Astrocyte (in vitro differentiated cells and primary cell): ENCODE results near the gene VPS26C. TPM values are rescaled to one million over a fixed set of nuclear protein-coding genes. Genes with fewer than 3 reads are reported as not detected.

ENCODE experiments used
- DNase-seq: peaks from one replicate; pipeline ENCODE4 v3.0.0-alpha.2; 2010; ENCODE audit warnings: low read depth
- FAIRE-seq: peaks from 2 replicates; lab custom pipeline; 2011; peaks lifted over from hg19 to GRCh38; lab: Jason Lieb, UNC
- H2AFZ ChIP-seq: 2 replicates; pipeline ENCODE4 v1.6.0; 2012; ENCODE audit warnings: low read depth, low read length, inconsistent platforms
- H3K27ac ChIP-seq: 2 replicates; pipeline ENCODE4 v1.5.1; 2011; ENCODE audit warnings: low read depth, low read length, inconsistent platforms
- H3K27me3 ChIP-seq: 2 replicates; pipeline ENCODE4 v1.6.0; 2011; ENCODE audit warnings: low read length, inconsistent platforms; ENCODE audit not compliant: insufficient read depth
- H3K36me3 ChIP-seq: 2 replicates; pipeline ENCODE4 v1.5.1; 2011; ENCODE audit warnings: low read length, inconsistent platforms; ENCODE audit not compliant: insufficient read depth
- H3K4me1 ChIP-seq: 2 replicates; pipeline ENCODE4 v1.5.1; 2011; ENCODE audit warnings: low read length, inconsistent platforms; ENCODE audit not compliant: insufficient read depth
- H3K4me2 ChIP-seq: 2 replicates; pipeline ENCODE4 v1.6.0; 2012; ENCODE audit warnings: low read length, inconsistent platforms
- H3K4me3 ChIP-seq: 2 replicates; pipeline ENCODE4 v1.5.1; 2011; ENCODE audit warnings: low read depth, mild to moderate bottlenecking, low read length, inconsistent platforms; ENCODE audit not compliant: insufficient read depth
- H3K79me2 ChIP-seq: 2 replicates; pipeline ENCODE4 v1.6.0; 2012; ENCODE audit warnings: mild to moderate bottlenecking, low read length, inconsistent platforms; ENCODE audit not compliant: insufficient read depth
- H3K9ac ChIP-seq: 2 replicates; pipeline ENCODE4 v1.6.0; 2012; ENCODE audit warnings: mild to moderate bottlenecking, low read length, inconsistent platforms
- H3K9me3 ChIP-seq: 2 replicates; pipeline ENCODE4 v1.5.1; 2012; ENCODE audit warnings: low read depth, mild to moderate bottlenecking, low read length, inconsistent platforms; ENCODE audit not compliant: insufficient read depth
- H4K20me1 ChIP-seq: 2 replicates; pipeline ENCODE4 v1.6.0; 2012; ENCODE audit warnings: low read length, inconsistent platforms; ENCODE audit not compliant: insufficient read depth
- H3K27ac Mint-ChIP-seq: one replicate; pipeline ENCODE4 v1.8.0; 2021; ENCODE audit warnings: mild to moderate bottlenecking, mixed read lengths; ENCODE audit not compliant: unreplicated experiment
- H3K27me3 Mint-ChIP-seq: one replicate; pipeline ENCODE4 v1.8.0; 2021; ENCODE audit warnings: low read depth, mixed read lengths; ENCODE audit not compliant: unreplicated experiment
- H3K36me3 Mint-ChIP-seq: one replicate; pipeline ENCODE4 v1.8.0; 2021; ENCODE audit warnings: low read depth, mixed read lengths; ENCODE audit not compliant: unreplicated experiment
- H3K4me1 Mint-ChIP-seq: one replicate; pipeline ENCODE4 v1.8.0; 2021; ENCODE audit warnings: low read depth, mixed read lengths; ENCODE audit not compliant: unreplicated experiment
- H3K4me3 Mint-ChIP-seq: one replicate; pipeline ENCODE4 v1.8.0; 2021; ENCODE audit warnings: mild to moderate bottlenecking, moderate library complexity, mixed read lengths; ENCODE audit not compliant: unreplicated experiment
- H3K9me3 Mint-ChIP-seq: one replicate; pipeline ENCODE4 v1.8.0; 2021; ENCODE audit warnings: mild to moderate bottlenecking, mixed read lengths; ENCODE audit not compliant: unreplicated experiment
- EZH2 ChIP-seq: IDR thresholded peaks from 2 replicates; pipeline ENCODE4 v1.6.1; 2012; ENCODE audit warnings: mild to moderate bottlenecking, low read length, inconsistent platforms; ENCODE audit not compliant: insufficient read depth
- total RNA-seq: library from RNA; stranded (reverse); gene quantifications from 2 replicates; pipeline ENCODE4 v1.2.1, GENCODE V29; 2021
- TF ChIP-seq, protein P1 (sequence below): IDR thresholded peaks from 2 replicates; pipeline ENCODE4 v1.5.1; 2011; ENCODE audit warnings: low read depth, mild to moderate bottlenecking, inconsistent platforms, low read length, moderate library complexity; ENCODE audit not compliant: insufficient read depth

VPS26C gene
- total RNA-seq, 1 donor from 2014 or later, result 52.9 TPM

DNA sequence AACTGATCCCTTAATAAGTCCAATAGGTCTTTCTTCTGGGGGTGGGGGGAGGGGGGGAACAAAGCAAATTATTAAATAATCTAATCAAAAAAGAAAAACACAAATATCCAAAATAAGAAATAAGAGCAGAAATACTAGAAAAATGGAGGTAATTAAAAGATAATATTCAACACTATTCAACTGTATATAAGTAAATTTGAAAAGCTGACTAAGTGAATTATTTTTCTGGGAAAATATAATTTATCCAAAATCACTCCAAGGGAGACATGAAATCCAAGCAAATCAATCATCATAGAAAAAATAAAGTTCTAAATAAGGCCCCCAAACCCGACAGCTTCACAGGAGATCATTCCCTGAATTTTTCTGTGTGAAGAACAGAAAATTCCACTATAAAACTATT, 18.8 kb downstream of the VPS26C start:
- Mint-ChIP-seq H3K4me3 (no peak overlapping the region), H3K36me3 (peaks cover 9% of the 10 kb centered on the region), H3K27me3 (no peaks in the 10 kb centered on the region), H3K4me1 (peaks cover 21% of the 10 kb centered on the region), H3K27ac (no peak overlapping the region), H3K9me3 (no peaks in the 10 kb centered on the region)
- Histone ChIP-seq H3K4me1 (peaks cover 6% of the 10 kb centered on the region), H3K27me3 (no peaks in the 10 kb centered on the region), H3K79me2 (peaks cover 86% of the 10 kb centered on the region), H3K36me3 (no peaks in the 10 kb centered on the region), H2AFZ (no peak overlapping the region), H3K9ac (no peak overlapping the region), H3K27ac (no peak overlapping the region), H3K4me3 (no peak overlapping the region), H4K20me1 (peaks cover 79% of the 10 kb centered on the region), H3K9me3 (no peaks in the 10 kb centered on the region), H3K4me2 (no peak overlapping the region)
- DNase-seq (no peak), FAIRE-seq (no peak)
- TF ChIP-seq EZH2, result no peak

- Mint-ChIP-seq H3K4me1 (peaks cover 17% of the 10 kb centered on the region), H3K4me3 (no peak overlapping the region), H3K36me3 (peaks cover 12% of the 10 kb centered on the region), H3K27ac (no peak overlapping the region), H3K9me3 (peaks cover 1% of the 10 kb centered on the region), H3K27me3 (no peaks in the 10 kb centered on the region)
- no peak overlapping the region for H2AFZ ChIP-seq
- no peaks in the 10 kb centered on the region for H3K36me3 ChIP-seq
- H3K27ac ChIP-seq, result no peak overlapping the region
- no peaks in the 10 kb centered on the region for H3K9me3 ChIP-seq
- H3K4me3 ChIP-seq, result no peak overlapping the region
- no peak overlapping the region for H3K9ac ChIP-seq
- no peak for FAIRE-seq
- H3K4me2 ChIP-seq, result no peak overlapping the region
- H3K4me1 ChIP-seq, result peaks cover 6% of the 10 kb centered on the region
- peaks cover 81% of the 10 kb centered on the region for H3K79me2 ChIP-seq
- no peak for TF ChIP-seq EZH2
- TF ChIP-seq, protein P1, sequence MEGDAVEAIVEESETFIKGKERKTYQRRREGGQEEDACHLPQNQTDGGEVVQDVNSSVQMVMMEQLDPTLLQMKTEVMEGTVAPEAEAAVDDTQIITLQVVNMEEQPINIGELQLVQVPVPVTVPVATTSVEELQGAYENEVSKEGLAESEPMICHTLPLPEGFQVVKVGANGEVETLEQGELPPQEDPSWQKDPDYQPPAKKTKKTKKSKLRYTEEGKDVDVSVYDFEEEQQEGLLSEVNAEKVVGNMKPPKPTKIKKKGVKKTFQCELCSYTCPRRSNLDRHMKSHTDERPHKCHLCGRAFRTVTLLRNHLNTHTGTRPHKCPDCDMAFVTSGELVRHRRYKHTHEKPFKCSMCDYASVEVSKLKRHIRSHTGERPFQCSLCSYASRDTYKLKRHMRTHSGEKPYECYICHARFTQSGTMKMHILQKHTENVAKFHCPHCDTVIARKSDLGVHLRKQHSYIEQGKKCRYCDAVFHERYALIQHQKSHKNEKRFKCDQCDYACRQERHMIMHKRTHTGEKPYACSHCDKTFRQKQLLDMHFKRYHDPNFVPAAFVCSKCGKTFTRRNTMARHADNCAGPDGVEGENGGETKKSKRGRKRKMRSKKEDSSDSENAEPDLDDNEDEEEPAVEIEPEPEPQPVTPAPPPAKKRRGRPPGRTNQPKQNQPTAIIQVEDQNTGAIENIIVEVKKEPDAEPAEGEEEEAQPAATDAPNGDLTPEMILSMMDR, result no peak
- no peaks in the 10 kb centered on the region for H3K27me3 ChIP-seq
- no peak for DNase-seq
- peaks cover 76% of the 10 kb centered on the region for H4K20me1 ChIP-seq
These were observed 22.0 kb downstream of the VPS26C start for GRCh38 chr21:37245151-37245550.

DNA sequence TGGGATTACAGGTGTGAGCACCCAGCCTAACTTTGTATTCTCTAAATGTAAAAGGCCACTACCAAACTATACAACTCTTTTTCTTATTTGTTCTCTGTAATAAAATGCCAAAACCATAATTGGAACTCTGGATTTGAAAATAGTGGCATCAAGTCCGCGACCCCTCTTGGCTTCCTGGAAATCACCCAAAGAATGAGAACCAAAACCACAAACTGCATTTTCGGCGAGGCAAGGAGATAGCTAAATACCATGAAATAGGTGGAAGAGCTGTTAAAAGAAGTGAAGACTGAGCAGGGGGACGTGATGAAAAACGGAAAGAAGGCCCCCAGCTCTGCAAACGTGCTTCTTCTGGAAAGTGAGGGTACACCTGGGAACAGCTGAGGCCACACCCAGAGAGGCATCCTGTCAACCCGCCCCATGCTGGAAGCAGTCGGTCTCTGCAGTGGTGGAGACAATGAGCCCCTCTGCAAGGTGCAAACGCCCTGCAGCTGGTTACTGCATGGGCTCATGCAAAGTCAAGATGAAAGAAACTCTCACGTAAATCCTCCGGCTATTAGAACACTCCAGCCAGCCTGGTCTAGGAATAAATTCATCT, 22.5 kb downstream of the VPS26C start:
- peaks cover 17% of the 10 kb centered on the region for H3K4me1 Mint-ChIP-seq
- DNase-seq (peak; percentile 23), FAIRE-seq (no peak)
- H3K4me2 ChIP-seq, result no peak overlapping the region
- H3K4me3 ChIP-seq, result no peak overlapping the region
- no peak overlapping the region for H3K27ac Mint-ChIP-seq
- TF ChIP-seq EZH2, result no peak
- TF ChIP-seq, protein P1, result no peak
- no peak overlapping the region for H3K4me3 Mint-ChIP-seq
- no peak overlapping the region for H3K9ac ChIP-seq
- H3K36me3 ChIP-seq, result no peaks in the 10 kb centered on the region
- peaks cover 15% of the 10 kb centered on the region for H3K36me3 Mint-ChIP-seq
- peaks cover 72% of the 10 kb centered on the region for H4K20me1 ChIP-seq
- H3K4me1 ChIP-seq, result peaks cover 6% of the 10 kb centered on the region
- H3K27ac ChIP-seq, result no peak overlapping the region
- H3K27me3 ChIP-seq, result no peaks in the 10 kb centered on the region
- H3K27me3 Mint-ChIP-seq, result no peaks in the 10 kb centered on the region
- no peaks in the 10 kb centered on the region for H3K9me3 ChIP-seq
- H3K79me2 ChIP-seq, result peaks cover 77% of the 10 kb centered on the region
- H2AFZ ChIP-seq, result no peak overlapping the region
- H3K9me3 Mint-ChIP-seq, result peaks cover 1% of the 10 kb centered on the region
